IMR-90 (cell line): Measurements from ENCODE around the gene PRKN. TPM values are rescaled to one million over a fixed set of nuclear protein-coding genes. Genes with fewer than 3 reads are reported as not detected.

ENCODE experiments used
- ATAC-seq: fragments of 200-7000 bp; cut with Tn5 transposase; 2 replicates; pipeline ENCODE4 v1.9.1; 2020; ENCODE audit warnings: low read depth, mild to moderate bottlenecking, moderate library complexity
- BruUV-seq: library from RNA; stranded (reverse); fragments of 400-500 nt; replicated peaks from 2 replicates; lab custom pipeline; 2021; lab: Mats Ljungman, UMichigan
- CTCF ChIA-PET: fragments of 300-600 bp; formaldehyde crosslinking; extraction: SDS; loops from one replicate; lab custom pipeline; 2021; ENCODE audit warnings: antibody characterized with exemption; lab: Yijun Ruan, JAX
- POLR2A ChIA-PET: fragments of 300-600 bp; sonication (Branson Sonifier 250); formaldehyde crosslinking; loops from one replicate; lab custom pipeline; 2022; ENCODE audit warnings: antibody characterized with exemption; ENCODE audit not compliant: unreplicated experiment; lab: Charles Lee
- DNase-seq: peaks from one replicate; pipeline ENCODE4 v3.0.0; 2013
- H2AFZ ChIP-seq: replicated peaks from 2 replicates; pipeline ENCODE3; 2013; ENCODE audit warnings: low read length, mild to moderate bottlenecking; ENCODE audit not compliant: poor library complexity
- H2AK5ac ChIP-seq: 2 replicates; pipeline ENCODE4 v1.6.1; 2013; ENCODE audit warnings: low read depth, low read length, inconsistent platforms
- H2AK9ac ChIP-seq: replicated peaks from 2 replicates; pipeline ENCODE3; 2013; ENCODE audit warnings: mild to moderate bottlenecking, low read depth, low read length, moderate library complexity; ENCODE audit not compliant: poor library complexity
- H2BK120ac ChIP-seq: 2 replicates; pipeline ENCODE4 v1.6.1; 2013; ENCODE audit warnings: low read depth, low read length, inconsistent platforms
- H2BK15ac ChIP-seq: 3 replicates; pipeline ENCODE4 v1.6.1; 2013; ENCODE audit warnings: low read depth, low read length, inconsistent platforms
- H2BK20ac ChIP-seq: 2 replicates; pipeline ENCODE4 v1.6.1; 2013; ENCODE audit warnings: low read depth, mild to moderate bottlenecking, inconsistent platforms, low read length, moderate library complexity
- H2BK5ac ChIP-seq: 2 replicates; pipeline ENCODE4 v1.6.1; 2013; ENCODE audit warnings: mild to moderate bottlenecking, low read depth, low read length, inconsistent platforms; ENCODE audit not compliant: poor library complexity, severe bottlenecking
- H3K14ac ChIP-seq: replicated peaks from 2 replicates; pipeline ENCODE4 v1.6.1; 2013; ENCODE audit warnings: low read depth, low read length, inconsistent platforms
- H3K18ac ChIP-seq: 2 replicates; pipeline ENCODE4 v1.6.1; 2013; ENCODE audit warnings: low read depth, low read length, control low read depth
- H3K23ac ChIP-seq: 2 replicates; pipeline ENCODE4 v1.6.1; 2013; ENCODE audit warnings: low read depth, low read length, inconsistent platforms
- H3K27ac ChIP-seq: 2 replicates; pipeline ENCODE4 v1.5.1; 2013; ENCODE audit warnings: mild to moderate bottlenecking, control low read depth, low read length; ENCODE audit not compliant: insufficient read depth
- H3K27me3 ChIP-seq: 2 replicates; pipeline ENCODE4 v1.6.1; 2013; ENCODE audit warnings: low read length; ENCODE audit not compliant: control insufficient read depth, insufficient read depth
- H3K36me3 ChIP-seq: 2 replicates; pipeline ENCODE4 v1.6.1; 2013; ENCODE audit warnings: low read length, mixed read lengths; ENCODE audit not compliant: control insufficient read depth, insufficient read depth
- H3K4ac ChIP-seq: 2 replicates; pipeline ENCODE4 v1.6.1; 2013; ENCODE audit warnings: low read depth, low read length, inconsistent platforms
- H3K4me1 ChIP-seq: 2 replicates; pipeline ENCODE4 v1.6.1; 2013; ENCODE audit warnings: low read length, mixed read lengths; ENCODE audit not compliant: control insufficient read depth, insufficient read depth
- H3K4me2 ChIP-seq: 2 replicates; pipeline ENCODE4 v1.6.1; 2013; ENCODE audit warnings: low read depth, mild to moderate bottlenecking, control low read depth, low read length, moderate library complexity
- H3K4me3 ChIP-seq: 2 replicates; pipeline ENCODE4 v1.5.1; 2013; ENCODE audit warnings: low read depth, mild to moderate bottlenecking, control low read depth, low read length, moderate library complexity; ENCODE audit not compliant: insufficient read depth
- H3K56ac ChIP-seq: 2 replicates; pipeline ENCODE4 v1.6.1; 2013; ENCODE audit warnings: low read length, inconsistent platforms; ENCODE audit not compliant: insufficient read depth; ENCODE audit errors: extremely low read depth
- H3K79me1 ChIP-seq, 2 experiments: 2 replicates each; pipeline ENCODE4 v1.6.1; 2013; ENCODE audit warnings: low read length in 2 of 2, inconsistent platforms in 1 of 2, low read depth in 1 of 2
- H3K9ac ChIP-seq: 2 replicates; pipeline ENCODE4 v1.6.1; 2013; ENCODE audit warnings: low read depth, low read length, control low read depth
- H3K9me1 ChIP-seq: 2 replicates; pipeline ENCODE4 v1.6.1; 2013; ENCODE audit warnings: low read length, inconsistent platforms; ENCODE audit not compliant: insufficient read depth
- H3K9me3 ChIP-seq: 2 replicates; pipeline ENCODE4 v1.6.1; 2013; ENCODE audit warnings: low read length; ENCODE audit not compliant: control insufficient read depth, insufficient read depth
- H4K20me1 ChIP-seq: 2 replicates; pipeline ENCODE4 v1.6.1; 2013; ENCODE audit warnings: low read length, inconsistent platforms; ENCODE audit not compliant: insufficient read depth
- H4K5ac ChIP-seq: 2 replicates; pipeline ENCODE4 v1.6.1; 2013; ENCODE audit warnings: mild to moderate bottlenecking, low read depth, low read length, control low read depth
- H4K8ac ChIP-seq, 2 experiments: 2 replicates each; pipeline ENCODE4 v1.6.1; 2013; ENCODE audit warnings: low read depth in 2 of 2, low read length in 2 of 2, control low read depth in 1 of 2, inconsistent platforms in 1 of 2
- H4K91ac ChIP-seq: 2 replicates; pipeline ENCODE4 v1.6.1; 2013; ENCODE audit warnings: low read depth, low read length, inconsistent platforms; ENCODE audit not compliant: insufficient read depth
- BHLHE40 ChIP-seq: fragments of 150-350 bp; IDR thresholded peaks from 2 replicates; pipeline ENCODE4 v1.6.1; 2016; ENCODE audit warnings: mild to moderate bottlenecking, low read depth, low read length
- CEBPB ChIP-seq: IDR thresholded peaks from 2 replicates; pipeline ENCODE4 v1.6.1; 2012; ENCODE audit warnings: low read depth, low read length, improper control_type of control experiment
- CHD1 ChIP-seq: IDR thresholded peaks from 2 replicates; pipeline ENCODE4 v1.6.1; 2012; ENCODE audit warnings: low read depth, low read length, improper control_type of control experiment
- CTCF ChIP-seq: conservative IDR thresholded peaks from 2 replicates; pipeline ENCODE4 v1.5.1; 2012; ENCODE audit warnings: mild to moderate bottlenecking, low read depth, low read length, improper control_type of control experiment
- ELK1 ChIP-seq: fragments of 150-350 bp; IDR thresholded peaks from 2 replicates; pipeline ENCODE4 v1.6.1; 2016; ENCODE audit warnings: low read depth, mild to moderate bottlenecking, low read length, moderate library complexity, borderline replicate concordance
- FOS ChIP-seq: fragments of 150-350 bp; IDR thresholded peaks from 2 replicates; pipeline ENCODE4 v1.6.1; 2016; ENCODE audit warnings: low read depth, low read length
- MAFK ChIP-seq: IDR thresholded peaks from 2 replicates; pipeline ENCODE4 v1.6.1; 2012; ENCODE audit warnings: low read depth, low read length, improper control_type of control experiment
- MAZ ChIP-seq: IDR thresholded peaks from 2 replicates; pipeline ENCODE4 v1.6.1; 2012; ENCODE audit warnings: low read depth, mild to moderate bottlenecking, low read length, improper control_type of control experiment, moderate library complexity, borderline replicate concordance
- MXI1 ChIP-seq: IDR thresholded peaks from 2 replicates; pipeline ENCODE4 v1.6.1; 2012; ENCODE audit warnings: low read depth, mild to moderate bottlenecking, low read length, moderate library complexity, borderline replicate concordance
- NFE2L2 ChIP-seq: fragments of 150-350 bp; IDR thresholded peaks from 2 replicates; pipeline ENCODE4 v1.6.1; 2016; ENCODE audit warnings: low read depth, mild to moderate bottlenecking, low read length
- POLR2A ChIP-seq: IDR thresholded peaks from 2 replicates; pipeline ENCODE4 v1.6.1; 2012; ENCODE audit warnings: mild to moderate bottlenecking, low read depth, low read length
- RAD21 ChIP-seq: IDR thresholded peaks from 2 replicates; pipeline ENCODE4 v1.6.1; 2012; ENCODE audit warnings: low read length, improper control_type of control experiment
- RCOR1 ChIP-seq: IDR thresholded peaks from 2 replicates; pipeline ENCODE4 v1.6.1; 2012; ENCODE audit warnings: mild to moderate bottlenecking, low read length, improper control_type of control experiment; ENCODE audit not compliant: insufficient replicate concordance
- RFX5 ChIP-seq: IDR thresholded peaks from 2 replicates; pipeline ENCODE4 v1.8.0; 2012; ENCODE audit warnings: low read depth, mild to moderate bottlenecking, low read length, moderate library complexity
- SMC3 ChIP-seq: fragments of 150-350 bp; IDR thresholded peaks from 2 replicates; pipeline ENCODE4 v1.6.1; 2016; ENCODE audit warnings: low read depth, mild to moderate bottlenecking, antibody characterized with exemption, low read length, moderate library complexity
- USF2 ChIP-seq: fragments of 150-350 bp; IDR thresholded peaks from 2 replicates; pipeline ENCODE4 v1.6.1; 2017; ENCODE audit warnings: mild to moderate bottlenecking, antibody characterized with exemption, low read length, low read depth
- WGBS, 2 experiments: methylation state at CpG; one replicate each; pipeline versions ENCODE4 v1.1.5 to v1.1.7; 2013; ENCODE audit warnings: missing lambda C conversion rate in 2 of 2; ENCODE audit not compliant: insufficient read length in 1 of 2; ENCODE audit errors: extremely low coverage in 2 of 2; 5-methylcytosine and 5-hydroxymethylcytosine counted together
- dilution Hi-C: fragments of 300-500 bp; cut with HindIII; formaldehyde crosslinking; loops from one replicate; pipeline ENCODE4 v1.14.3; 2018; ENCODE audit warnings: low sequenced_read_pairs; ENCODE audit not compliant: unreplicated experiment
- in situ Hi-C: fragments of 300-500 bp; cut with MboI; formaldehyde crosslinking; loops from 3 replicates; pipeline ENCODE4 v1.14.3; 2019; ENCODE audit warnings: low sequenced_read_pairs, inconsistent platforms, mixed read lengths
- intact Hi-C: fragments of 100-400 bp; cut with micrococcal nuclease; formaldehyde crosslinking; loops from 2 replicates; pipeline ENCODE4 v1.10.0; 2022
- polyA plus RNA-seq, 3 experiments: library from polyadenylated mRNA; depleted of rRNA; stranded (reverse); fragments of >200 nt; gene quantifications; 2 replicates each; pipeline ENCODE4 v1.2.3, GENCODE V29; 2012; ENCODE audit warnings: low replicate concordance in 1 of 3
- total RNA-seq: library from RNA; depleted of rRNA; stranded (reverse); fragments of >200 nt; gene quantifications from 2 replicates; pipeline ENCODE4 v1.2.3, GENCODE V29; 2012

PRKN gene
- total and polyA plus RNA-seq, 2 of the 4 experiments (the other 2 are of a cell fraction): 0.15 to 0.18 TPM

- TF ChIP-seq MXI1 (no peak), NFE2L2 (no peak), MAZ (no peak), ELK1 (no peak), FOS (no peak), CTCF (no peak), MAFK (no peak), CHD1 (no peak), BHLHE40 (no peak), RFX5 (no peak), USF2 (no peak), RAD21 (no peak), CEBPB (no peak), SMC3 (no peak), RCOR1 (no peak), POLR2A (no peak)
- Histone ChIP-seq H2AFZ (no peak overlapping the region), H3K4me1 (no peaks in the 10 kb centered on the region), H4K5ac (no peak overlapping the region), H4K8ac (no peak overlapping the region), H2BK15ac (no peak overlapping the region), H3K4me2 (no peak overlapping the region), H3K18ac (no peak overlapping the region), H3K4me3 (no peak overlapping the region), H3K14ac (no peak overlapping the region), H2BK5ac (no peak overlapping the region), H3K23ac (no peak overlapping the region), H2BK20ac (no peak overlapping the region), H3K27me3 (no peaks in the 10 kb centered on the region), H3K27ac (no peak overlapping the region), H3K4ac (no peak overlapping the region), H4K91ac (no peak overlapping the region), H3K9ac (no peak overlapping the region), H3K36me3 (no peaks in the 10 kb centered on the region), H3K79me1 (no peaks in the 10 kb centered on the region), H2BK120ac (no peak overlapping the region), H3K56ac (no peak overlapping the region), H4K20me1 (no peaks in the 10 kb centered on the region), H2AK9ac (no peak overlapping the region), H3K9me3 (no peaks in the 10 kb centered on the region), H2AK5ac (no peak overlapping the region), H3K9me1 (no peaks in the 10 kb centered on the region)
- no peak for DNase-seq
- intact Hi-C loops (no loop called here), in situ Hi-C loops (no loop called here), dilution Hi-C loops (no loop called here)
- POLR2A ChIA-PET: no interaction called here
- no TSS peak for BruUV-seq
- ATAC-seq: no peak
- 60% methylated on average over 2 of the region's 8 CpGs; no CpG with 5 or more reads in 1 of the 2 experiments for WGBS, 2 experiments
- CTCF ChIA-PET: no interaction called here
Measured at GRCh38 chr6:161333410-161333809, 1394.2 kb downstream of the PRKN start.
